Ureter (tissue), 1 donor: Measurements from ENCODE around the gene POC1B. TPM values are rescaled to one million over a fixed set of nuclear protein-coding genes. Genes with fewer than 3 reads are reported as not detected.

Experiments
- DNase-seq: peaks from one replicate; pipeline ENCODE4 v3.0.0-alpha.2; 2020; ENCODE audit warnings: low spot score
- total RNA-seq: library from RNA; stranded (reverse); gene quantifications from one replicate; pipeline ENCODE4 v1.2.4, GENCODE V29; 2023
- donor health status: DM: yes; HTN: yes; CAD: no.

The POC1B gene
- 32.3 TPM for total RNA-seq

GRCh38 chr12:89525824-89526770 lies at the start of gene POC1B:
Gene POC1B (minus strand): TSS chr12:89526047. CDS start chr12:89525895, 152 bp downstream.
- DNase-seq, result peak; percentile 81

GRCh38 chr12:89575374-89575773 lies 49.5 kb upstream of the POC1B start:
- DNase-seq, result no peak

- no peak for DNase-seq
Observed at GRCh38 chr12:89574736-89575208, 48.9 kb upstream of the POC1B start.

DNA sequence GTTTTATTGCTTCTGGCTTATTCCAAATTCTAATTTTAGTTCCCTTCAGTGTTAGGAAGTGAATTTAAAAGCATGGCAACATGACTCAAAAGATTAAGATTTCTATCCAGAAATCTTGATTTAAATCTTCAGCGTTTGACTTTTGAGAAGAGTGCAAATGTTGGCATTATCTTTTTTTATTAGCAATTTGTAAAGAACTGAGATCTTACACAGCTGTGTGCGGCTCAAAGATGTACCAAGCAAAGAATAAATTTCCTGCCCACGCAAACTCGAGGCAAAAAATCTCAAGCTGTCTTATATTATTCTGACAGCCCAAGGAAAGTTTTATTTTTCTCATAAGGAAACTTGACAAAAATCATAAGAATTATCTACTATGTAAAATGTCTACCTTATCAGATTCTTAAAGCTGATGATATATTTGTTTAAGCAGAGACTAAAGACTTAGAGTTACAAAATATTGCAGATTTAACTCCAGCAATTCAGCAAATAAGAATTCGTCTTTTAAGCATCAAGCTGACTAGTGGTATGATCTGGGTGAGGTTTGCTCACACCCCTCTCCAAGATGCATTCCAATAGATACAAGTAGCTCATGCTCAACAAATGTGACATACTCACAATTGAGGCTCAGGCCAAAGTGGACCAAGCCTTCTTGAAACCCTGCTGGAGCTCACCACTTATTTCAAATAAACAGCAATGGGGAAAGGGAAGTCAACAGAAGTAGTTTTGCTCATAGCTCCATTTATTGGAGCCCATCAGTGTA lies 47.4 kb upstream of the POC1B start:
- DNase-seq, result no peak

DNA sequence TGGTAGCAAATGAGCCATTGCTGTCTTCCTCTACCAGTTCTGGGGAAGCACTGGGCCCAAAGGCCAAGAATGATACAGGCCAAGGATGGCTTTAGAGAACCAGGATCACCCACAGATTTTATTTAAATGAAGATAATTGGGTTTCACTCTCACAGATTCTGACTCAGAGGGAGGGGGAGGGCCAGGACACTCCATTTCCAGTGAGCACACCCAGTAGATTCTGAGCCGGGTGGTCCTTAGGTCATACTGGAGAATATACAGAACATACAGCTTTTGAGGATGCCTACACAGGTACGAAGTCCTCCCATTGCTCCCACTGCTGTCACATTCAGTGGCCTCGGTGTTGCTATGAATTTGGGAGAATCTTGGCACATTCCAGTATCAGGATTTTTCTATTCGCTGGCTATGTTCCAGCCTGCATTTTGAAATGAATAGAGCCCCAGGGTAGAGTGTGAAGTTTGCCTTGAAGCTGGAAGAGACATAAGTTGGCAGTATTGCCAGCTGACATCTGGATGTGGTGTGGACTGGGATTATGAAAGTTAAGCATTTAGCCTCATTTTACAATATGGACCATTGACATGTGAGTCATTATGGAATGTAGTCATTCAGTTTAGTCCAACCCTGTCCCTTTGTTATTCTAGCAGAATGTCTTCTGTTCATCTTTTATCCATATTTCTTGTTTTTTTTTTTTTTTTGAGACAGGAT lies 45.8 kb upstream of the POC1B start:
- no peak for DNase-seq

DNA sequence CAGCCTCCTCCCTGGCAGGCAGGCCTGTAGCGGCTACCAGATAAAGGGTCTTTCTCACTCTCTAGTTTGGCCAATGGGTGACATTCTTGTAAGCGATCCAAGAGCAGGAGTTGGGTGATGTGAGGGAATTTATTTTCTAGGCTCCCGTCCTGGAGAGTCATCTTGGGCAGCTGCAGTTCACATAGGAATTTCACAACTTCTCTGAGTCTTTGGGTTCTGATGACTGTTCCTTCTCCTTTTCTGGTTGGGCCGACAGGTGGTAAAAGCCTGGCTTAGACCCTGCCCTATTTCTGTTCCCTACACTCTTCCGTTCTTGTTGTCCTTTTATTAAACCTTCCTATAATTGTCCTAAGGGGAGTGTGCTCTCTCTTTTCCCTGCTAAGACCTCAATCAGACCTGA lies 42.6 kb upstream of the POC1B start:
- DNase-seq, result no peak

DNA sequence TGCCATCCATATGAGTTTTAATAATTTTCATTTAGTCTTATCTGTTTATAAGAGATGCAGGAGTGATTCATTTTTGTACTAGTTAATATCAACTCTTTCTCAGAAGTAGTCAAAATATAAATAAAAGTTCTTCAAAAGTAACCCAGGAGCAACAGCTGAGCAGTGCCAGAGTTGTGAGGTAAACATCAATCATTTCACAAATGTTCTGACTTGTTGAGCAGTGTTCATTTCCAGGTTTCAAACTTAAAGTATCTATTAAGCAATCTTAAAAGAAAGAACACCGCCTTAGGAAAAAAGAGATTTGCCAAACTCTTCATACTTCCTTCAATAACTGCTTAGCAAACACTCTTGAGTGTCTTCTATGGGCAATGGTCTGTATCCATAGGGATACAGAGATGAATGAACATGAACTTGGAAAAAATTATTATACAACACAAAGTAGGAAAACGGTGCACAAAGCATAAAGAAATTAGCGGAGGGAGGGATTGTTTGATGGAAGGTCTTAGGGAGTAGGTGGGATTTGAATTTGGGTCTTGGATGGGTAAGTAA lies 41.9 kb upstream of the POC1B start:
- no peak for DNase-seq

GRCh38 chr12:89566615-89567014 lies 40.8 kb upstream of the POC1B start:
- DNase-seq, result no peak

DNA sequence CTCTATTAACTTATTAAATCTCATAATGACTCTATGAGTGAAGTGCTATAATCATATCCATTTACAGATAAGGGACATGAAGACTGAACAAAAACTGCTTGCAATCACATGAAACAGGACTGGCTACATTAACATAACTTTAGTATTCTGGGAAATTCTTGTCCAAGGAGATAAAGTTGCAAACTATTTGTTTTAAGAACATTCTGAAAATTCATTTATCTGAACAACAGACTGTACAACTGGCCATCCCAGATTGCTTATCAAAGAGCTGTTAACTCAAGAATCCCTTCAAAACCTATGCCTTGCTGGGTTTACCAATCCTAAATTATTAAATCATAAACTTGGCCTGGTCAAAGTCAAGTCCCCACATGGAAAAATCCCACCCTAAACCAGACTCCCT lies 39.2 kb upstream of the POC1B start:
- DNase-seq, result no peak

- DNase-seq, result no peak
Observed at GRCh38 chr12:89559753-89560152, 33.9 kb upstream of the POC1B start.

DNA sequence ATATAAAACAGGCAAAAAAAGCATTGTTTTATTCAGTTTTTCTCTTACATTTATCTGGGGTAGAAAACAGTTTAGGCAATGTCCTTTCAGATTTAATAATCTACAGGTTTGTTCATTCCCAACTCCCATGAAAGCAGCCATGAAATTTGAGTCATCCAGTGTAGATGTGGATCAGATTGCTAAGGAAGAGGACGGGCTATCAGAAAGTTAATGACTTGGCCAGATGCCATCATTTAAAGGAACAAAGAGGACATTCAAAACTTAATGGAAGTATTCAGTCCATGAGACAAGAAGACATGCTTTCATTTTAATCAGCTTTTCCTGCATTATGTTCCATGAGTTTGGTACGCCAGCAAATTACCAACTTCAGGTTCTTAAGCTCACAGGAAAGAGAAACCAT lies 31.1 kb upstream of the POC1B start:
- DNase-seq, result no peak

DNA sequence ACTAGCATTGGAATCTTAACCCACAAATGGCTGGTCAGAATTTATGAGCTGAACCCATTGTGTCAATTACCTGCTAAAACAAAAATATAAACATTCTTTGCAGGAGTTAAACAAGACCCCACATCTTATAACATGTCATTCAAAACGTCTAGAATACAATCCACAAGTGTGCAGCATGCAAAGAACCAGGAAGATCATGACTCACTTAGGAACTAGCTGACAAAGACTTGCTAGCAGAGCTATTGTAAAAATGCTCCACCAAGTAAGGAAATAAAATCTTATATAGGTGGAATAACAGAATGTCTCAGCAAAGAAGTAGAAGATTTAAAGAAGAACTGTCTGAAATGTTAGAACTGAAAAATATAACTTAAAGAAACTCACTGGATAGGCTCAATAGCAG lies 26.5 kb upstream of the POC1B start:
- DNase-seq, result no peak

- DNase-seq, result no peak
Observed at GRCh38 chr12:89551747-89552146, 25.9 kb upstream of the POC1B start.

GRCh38 chr12:89547101-89547500 lies 21.3 kb upstream of the POC1B start:
- no peak for DNase-seq

GRCh38 chr12:89546151-89546550 lies 20.3 kb upstream of the POC1B start:
- DNase-seq, result no peak

- DNase-seq, result peak; percentile 55
Observed at GRCh38 chr12:89544681-89545184, 18.9 kb upstream of the POC1B start.

GRCh38 chr12:89544022-89544421 lies 18.2 kb upstream of the POC1B start:
- DNase-seq, result no peak

DNA sequence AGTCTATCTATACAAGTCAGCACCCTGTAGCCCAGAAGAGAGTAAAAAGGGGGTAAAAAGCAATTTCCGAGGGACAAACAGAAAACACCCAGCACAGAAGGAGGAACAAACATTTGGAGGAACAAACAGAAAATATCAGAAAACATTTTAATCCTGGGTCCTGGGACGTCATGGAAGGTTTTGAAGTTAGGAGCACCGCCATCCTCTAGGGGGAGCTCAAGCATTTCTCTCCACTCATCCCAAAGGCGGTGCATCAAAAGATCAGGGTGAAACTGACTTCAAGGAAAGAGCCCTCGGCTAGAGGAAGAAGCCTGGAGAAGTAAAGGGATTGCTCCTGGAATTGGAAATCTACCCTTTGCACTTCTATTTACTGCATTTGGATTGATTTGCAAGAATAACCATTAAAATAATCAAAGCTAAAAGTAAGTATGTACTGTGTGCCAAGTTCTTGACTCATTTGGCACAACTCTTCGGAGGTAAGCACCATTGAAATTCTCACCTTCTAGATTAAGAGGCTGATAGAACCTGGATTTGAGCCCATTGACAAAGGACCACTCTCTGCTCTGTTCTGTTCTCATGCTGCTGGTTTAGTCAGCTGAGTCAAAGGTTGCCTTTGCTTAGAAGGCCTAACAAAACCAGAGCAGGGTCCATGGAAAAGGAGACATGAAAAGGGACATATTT lies 17.2 kb upstream of the POC1B start:
- DNase-seq, result peak; percentile 77

GRCh38 chr12:89542236-89542635 lies 16.4 kb upstream of the POC1B start:
- DNase-seq, result no peak

- no peak for DNase-seq
Observed at GRCh38 chr12:89540586-89540985, 14.7 kb upstream of the POC1B start.
